Glomerular endothelial cell (primary cell): ENCODE measurements around the gene SLC30A4. TPM values are rescaled to one million over a fixed set of nuclear protein-coding genes. Genes with fewer than 3 reads are reported as not detected.
A peak's percentile ranks its signal among the peaks of the same experiment; 100 is the strongest.
"Not testable (repeated sequence)": the region's sequence is repeated elsewhere in the genome, so short reads cannot be mapped to it uniquely, and the experiment has no call there.

ENCODE experiments used
- DNase-seq: peaks from one replicate; pipeline ENCODE4 v3.0.0-alpha.2; 2011; ENCODE audit warnings: low read depth, low spot score; ENCODE audit errors: extremely low read depth
- total RNA-seq: library from RNA; depleted of rRNA; stranded (reverse); fragments of >200 nt; gene quantifications from 2 replicates; pipeline ENCODE4 v1.2.3, GENCODE V29; 2015

SLC30A4 gene
- total RNA-seq, 1 donor from 2014 or later = 10.6 TPM

- no peak for DNase-seq
Measured at GRCh38 chr15:45510758-45511280, 11.7 kb downstream of the SLC30A4 start.

- not testable (repeated sequence) for DNase-seq
Measured at GRCh38 chr15:45507143-45507542, 15.4 kb downstream of the SLC30A4 start.

GRCh38 chr15:45499426-45499825 lies 23.1 kb downstream of the SLC30A4 start:
- no peak for DNase-seq

- DNase-seq = no peak
Measured at GRCh38 chr15:45498701-45499100, 23.9 kb downstream of the SLC30A4 start.

- DNase-seq = no peak
Measured at GRCh38 chr15:45497261-45497660, 25.3 kb downstream of the SLC30A4 start.

- DNase-seq = no peak
Measured at GRCh38 chr15:45496658-45497057, 25.9 kb downstream of the SLC30A4 start.

- no peak for DNase-seq
Measured at GRCh38 chr15:45495588-45495987, 27.0 kb downstream of the SLC30A4 start.

GRCh38 chr15:45489690-45490238 lies 32.8 kb downstream of the SLC30A4 start:
- no peak for DNase-seq

- no peak for DNase-seq
Measured at GRCh38 chr15:45486317-45486716, 36.2 kb downstream of the SLC30A4 start.

- no peak for DNase-seq
Measured at GRCh38 chr15:45481135-45481534, 41.4 kb downstream of the SLC30A4 start.

- no peak for DNase-seq
Measured at GRCh38 chr15:45476410-45476809, 46.1 kb downstream of the SLC30A4 start.

GRCh38 chr15:45474799-45475198 lies 47.8 kb downstream of the SLC30A4 start:
- DNase-seq = no peak

GRCh38 chr15:45473068-45473467 lies 49.5 kb downstream of the SLC30A4 start:
- no peak for DNase-seq

- DNase-seq = no peak
Measured at GRCh38 chr15:45471151-45471550, 51.4 kb downstream of the SLC30A4 start.

- DNase-seq = no peak
Measured at GRCh38 chr15:45469441-45469840, 53.1 kb downstream of the SLC30A4 start.

- no peak for DNase-seq
Measured at GRCh38 chr15:45469027-45469426, 53.5 kb downstream of the SLC30A4 start.

GRCh38 chr15:45468294-45468693 lies 54.3 kb downstream of the SLC30A4 start:
- DNase-seq = no peak

- no peak for DNase-seq
Measured at GRCh38 chr15:45458746-45459403, 63.7 kb downstream of the SLC30A4 start.

GRCh38 chr15:45457641-45458539 lies 64.7 kb downstream of the SLC30A4 start:
- DNase-seq = peak; percentile 69

GRCh38 chr15:45457220-45457619 lies 65.3 kb downstream of the SLC30A4 start:
- DNase-seq = no peak
